VCaP (cell line): ENCODE data around the gene CSNK2A2.

Source experiments
- H3K27ac ChIP-seq: fragments of 450-650 bp; 2 replicates; pipeline ENCODE4 v1.5.1; 2017
- CTCF ChIP-seq: fragments of 450-650 bp; conservative IDR thresholded peaks from 2 replicates; pipeline ENCODE4 v1.5.1; 2017; ENCODE audit warnings: mild to moderate bottlenecking, moderate library complexity

CSNK2A2 gene

GRCh38 chr16:58177353-58177710, 20.6 kb downstream of the CSNK2A2 start:
- no peak for TF ChIP-seq CTCF
- no peak overlapping the region for H3K27ac ChIP-seq

- no peak overlapping the region for H3K27ac ChIP-seq
- TF ChIP-seq CTCF: no peak
Observed at GRCh38 chr16:58176608-58177352, 21.1 kb downstream of the CSNK2A2 start.

GRCh38 chr16:58170223-58170622, 27.7 kb downstream of the CSNK2A2 start:
- H3K27ac ChIP-seq: no peak overlapping the region
- no peak for TF ChIP-seq CTCF

GRCh38 chr16:58160855-58161254, 37.1 kb downstream of the CSNK2A2 start:
- TF ChIP-seq CTCF: no peak
- no peak overlapping the region for H3K27ac ChIP-seq

GRCh38 chr16:58158725-58159124, 39.2 kb downstream of the CSNK2A2 start:
- no peak for TF ChIP-seq CTCF
- no peak overlapping the region for H3K27ac ChIP-seq

GRCh38 chr16:58157951-58158540, 39.9 kb downstream of the CSNK2A2 start:
- no peak overlapping the region for H3K27ac ChIP-seq
- TF ChIP-seq CTCF: no peak

- TF ChIP-seq CTCF: no peak
Observed at GRCh38 chr16:58157239-58157638, 40.7 kb downstream of the CSNK2A2 start.

More at GRCh38 chr16:58157239-58157638, 40.7 kb downstream of the CSNK2A2 start:
- no peak overlapping the region for H3K27ac ChIP-seq
